HepG2 (cell line): ENCODE results near the gene VWA7. TPM values are rescaled to one million over a fixed set of nuclear protein-coding genes. Genes with fewer than 3 reads are reported as not detected.

Experiments
- ATF7 ChIP-seq, 2 experiments: fragments of 450-650 bp in 1 of 2; sonication (generic) in 1 of 2; formaldehyde crosslinking in 1 of 2; IDR thresholded peaks; 2 replicates each; pipeline versions ENCODE4 v1.4.0 to v1.6.1; 2016 to 2020; ENCODE audit warnings: antibody characterized with exemption in 1 of 2, mild to moderate bottlenecking in 1 of 2, missing genetic modification reagents in 1 of 2
- ETV6 ChIP-seq: sonication (generic); formaldehyde crosslinking; conservative IDR thresholded peaks from 2 replicates; pipeline ENCODE4 v1.4.0; 2020; ENCODE audit warnings: missing genetic modification reagents
- HOXA3 ChIP-seq: sonication (generic); formaldehyde crosslinking; IDR thresholded peaks from 2 replicates; pipeline ENCODE4 v1.5.0; 2020; ENCODE audit warnings: missing genetic modification reagents
- ISL2 ChIP-seq: sonication (generic); formaldehyde crosslinking; IDR thresholded peaks from 2 replicates; pipeline ENCODE4 v1.5.0; 2020; ENCODE audit warnings: missing genetic modification reagents
- PHF20 ChIP-seq: sonication (generic); formaldehyde crosslinking; IDR thresholded peaks from 2 replicates; pipeline ENCODE4 v1.5.0; 2020; ENCODE audit warnings: mild to moderate bottlenecking, missing genetic modification reagents
- RAD51 ChIP-seq: fragments of 450-650 bp; IDR thresholded peaks from 2 replicates; pipeline ENCODE4 v1.6.1; 2016; ENCODE audit warnings: borderline replicate concordance
- SMAD9 ChIP-seq: sonication (generic); formaldehyde crosslinking; IDR thresholded peaks from 2 replicates; pipeline ENCODE4 v1.5.1; 2020; ENCODE audit warnings: mild to moderate bottlenecking, missing genetic modification reagents
- SRSF9 ChIP-seq: fragments of 200-400 bp; formaldehyde crosslinking; IDR thresholded peaks from 2 replicates; pipeline ENCODE4 v1.6.1; 2018; ENCODE audit warnings: borderline replicate concordance, mild to moderate bottlenecking, low read depth, low read length; ENCODE audit not compliant: insufficient read depth, poor library complexity, severe bottlenecking
- THAP11 ChIP-seq: IDR thresholded peaks from 2 replicates; pipeline ENCODE4 v1.6.1; 2016; ENCODE audit warnings: missing biosample characterization, missing genetic modification reagents
- ZNF24 ChIP-seq: fragments of 450-650 bp; IDR thresholded peaks from 2 replicates; pipeline ENCODE4 v1.6.1; 2017; ENCODE audit warnings: antibody characterized with exemption, mild to moderate bottlenecking
- ZNF781 ChIP-seq: sonication (generic); formaldehyde crosslinking; IDR thresholded peaks from 2 replicates; pipeline ENCODE4 v1.5.1; 2020; ENCODE audit warnings: borderline replicate concordance, mild to moderate bottlenecking, missing genetic modification reagents; ENCODE audit errors: not compliant biosample characterization
- polyA plus RNA-seq, 8 experiments: library from polyadenylated mRNA; depleted of rRNA in 3 of 8; stranded (reverse) in 7 of 8; unstranded in 1 of 8; fragments of >200 nt; fragmentation: Illumina TruSeq in 4 of 8; extraction: Trizol in 4 of 8; gene quantifications; 2 replicates each; pipeline versions ENCODE4 v1.2.1 to v1.2.3, GENCODE V29; 2011 to 2016; ENCODE audit warnings: low read depth in 4 of 8, missing spikeins in 1 of 8, mixed read lengths in 1 of 8; ENCODE audit not compliant: insufficient read depth in 1 of 8
- total RNA-seq, 5 experiments: library from RNA; depleted of rRNA; stranded (reverse); fragments of >200 nt; fragmentation: Illumina TruSeq; extraction: Trizol; gene quantifications; 2 replicates each; pipeline ENCODE4 v1.2.3, GENCODE V29; 2016; ENCODE audit warnings: low read depth in 1 of 5
- TF ChIP-seq, protein P1 (sequence below): IDR thresholded peaks from 2 replicates; pipeline ENCODE4 v1.4.0; 2020; ENCODE audit warnings: mild to moderate bottlenecking, missing genetic modification reagents
- TF ChIP-seq, protein P2 (sequence below): sonication (generic); formaldehyde crosslinking; IDR thresholded peaks from 2 replicates; pipeline ENCODE4 v1.5.1; 2020; ENCODE audit warnings: missing genetic modification reagents, mild to moderate bottlenecking, borderline replicate concordance
- TF ChIP-seq, protein P3 (sequence below): sonication (generic); formaldehyde crosslinking; IDR thresholded peaks from 2 replicates; pipeline ENCODE4 v1.4.0; 2020; ENCODE audit warnings: missing genetic modification reagents, borderline replicate concordance
- TF ChIP-seq, protein P4 (sequence below): sonication (generic); formaldehyde crosslinking; IDR thresholded peaks from 2 replicates; pipeline ENCODE4 v1.4.0; 2020; ENCODE audit warnings: mild to moderate bottlenecking, missing genetic modification reagents
- TF ChIP-seq, protein P5 (sequence below): sonication (generic); formaldehyde crosslinking; IDR thresholded peaks from 2 replicates; pipeline ENCODE4 v1.4.0; 2020; ENCODE audit warnings: missing genetic modification reagents, mild to moderate bottlenecking, borderline replicate concordance
- TF ChIP-seq, protein P6 (sequence below): sonication (generic); formaldehyde crosslinking; IDR thresholded peaks from 2 replicates; pipeline ENCODE4 v1.4.0; 2020; ENCODE audit warnings: low read depth, mild to moderate bottlenecking, missing genetic modification reagents

The VWA7 gene
- total and polyA plus RNA-seq, 2 of the 13 experiments (the other 11 are each of a cell fraction or from before 2014, with no cell fraction given), result 0.86 to 3.3 TPM

DNA sequence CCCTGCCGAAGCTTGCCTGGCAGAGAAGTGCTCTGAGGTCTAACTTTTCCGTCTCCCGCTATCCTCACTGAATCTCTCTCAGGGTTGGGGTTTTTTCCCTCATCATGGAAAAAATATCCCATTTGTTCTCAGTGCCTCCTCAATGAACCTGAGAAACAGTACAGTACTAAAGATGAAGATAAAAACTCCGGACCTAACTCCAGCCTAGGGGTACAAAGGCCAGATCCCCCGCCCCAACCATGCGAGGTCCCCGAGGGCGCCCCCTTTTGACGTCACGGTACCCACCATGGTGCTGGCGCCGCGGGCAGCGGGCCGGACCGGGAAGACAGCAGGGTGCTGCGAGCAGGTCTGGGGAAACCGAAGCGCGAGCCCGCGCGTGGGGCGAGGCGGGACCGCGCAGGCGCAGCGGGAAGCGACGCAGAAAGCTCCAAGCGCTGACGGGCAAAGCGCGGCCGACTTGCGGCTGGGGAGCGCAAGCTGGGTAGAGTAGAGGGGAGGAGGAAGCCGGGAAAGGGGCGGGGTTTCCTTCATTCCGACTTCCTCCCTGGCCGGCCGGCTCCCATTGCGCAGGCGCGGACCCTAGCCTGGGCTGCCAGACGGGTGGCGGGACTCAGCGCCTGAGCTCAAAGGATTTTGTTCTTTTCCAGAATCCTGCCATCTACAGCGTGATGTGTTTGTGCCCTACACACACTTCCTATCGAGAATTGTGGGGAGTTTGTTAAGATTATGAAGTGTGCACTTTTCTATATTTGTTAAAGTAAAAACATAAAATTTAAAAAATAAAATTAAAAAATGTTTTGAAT lies 29.5 kb upstream of the VWA7 start, which contains the start of gene LSM2 (continued):
- TF ChIP-seq, protein P1, sequence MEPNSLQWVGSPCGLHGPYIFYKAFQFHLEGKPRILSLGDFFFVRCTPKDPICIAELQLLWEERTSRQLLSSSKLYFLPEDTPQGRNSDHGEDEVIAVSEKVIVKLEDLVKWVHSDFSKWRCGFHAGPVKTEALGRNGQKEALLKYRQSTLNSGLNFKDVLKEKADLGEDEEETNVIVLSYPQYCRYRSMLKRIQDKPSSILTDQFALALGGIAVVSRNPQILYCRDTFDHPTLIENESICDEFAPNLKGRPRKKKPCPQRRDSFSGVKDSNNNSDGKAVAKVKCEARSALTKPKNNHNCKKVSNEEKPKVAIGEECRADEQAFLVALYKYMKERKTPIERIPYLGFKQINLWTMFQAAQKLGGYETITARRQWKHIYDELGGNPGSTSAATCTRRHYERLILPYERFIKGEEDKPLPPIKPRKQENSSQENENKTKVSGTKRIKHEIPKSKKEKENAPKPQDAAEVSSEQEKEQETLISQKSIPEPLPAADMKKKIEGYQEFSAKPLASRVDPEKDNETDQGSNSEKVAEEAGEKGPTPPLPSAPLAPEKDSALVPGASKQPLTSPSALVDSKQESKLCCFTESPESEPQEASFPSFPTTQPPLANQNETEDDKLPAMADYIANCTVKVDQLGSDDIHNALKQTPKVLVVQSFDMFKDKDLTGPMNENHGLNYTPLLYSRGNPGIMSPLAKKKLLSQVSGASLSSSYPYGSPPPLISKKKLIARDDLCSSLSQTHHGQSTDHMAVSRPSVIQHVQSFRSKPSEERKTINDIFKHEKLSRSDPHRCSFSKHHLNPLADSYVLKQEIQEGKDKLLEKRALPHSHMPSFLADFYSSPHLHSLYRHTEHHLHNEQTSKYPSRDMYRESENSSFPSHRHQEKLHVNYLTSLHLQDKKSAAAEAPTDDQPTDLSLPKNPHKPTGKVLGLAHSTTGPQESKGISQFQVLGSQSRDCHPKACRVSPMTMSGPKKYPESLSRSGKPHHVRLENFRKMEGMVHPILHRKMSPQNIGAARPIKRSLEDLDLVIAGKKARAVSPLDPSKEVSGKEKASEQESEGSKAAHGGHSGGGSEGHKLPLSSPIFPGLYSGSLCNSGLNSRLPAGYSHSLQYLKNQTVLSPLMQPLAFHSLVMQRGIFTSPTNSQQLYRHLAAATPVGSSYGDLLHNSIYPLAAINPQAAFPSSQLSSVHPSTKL (CRISPR knock-in tag), result peak; percentile 79; the same call in 1 of the 2 replicates
- TF ChIP-seq RAD51, result no peak
- peak; percentile 70; the same call in 1 of the 2 replicates for TF ChIP-seq SMAD9
- no peak for TF ChIP-seq SRSF9
- TF ChIP-seq, protein P2, sequence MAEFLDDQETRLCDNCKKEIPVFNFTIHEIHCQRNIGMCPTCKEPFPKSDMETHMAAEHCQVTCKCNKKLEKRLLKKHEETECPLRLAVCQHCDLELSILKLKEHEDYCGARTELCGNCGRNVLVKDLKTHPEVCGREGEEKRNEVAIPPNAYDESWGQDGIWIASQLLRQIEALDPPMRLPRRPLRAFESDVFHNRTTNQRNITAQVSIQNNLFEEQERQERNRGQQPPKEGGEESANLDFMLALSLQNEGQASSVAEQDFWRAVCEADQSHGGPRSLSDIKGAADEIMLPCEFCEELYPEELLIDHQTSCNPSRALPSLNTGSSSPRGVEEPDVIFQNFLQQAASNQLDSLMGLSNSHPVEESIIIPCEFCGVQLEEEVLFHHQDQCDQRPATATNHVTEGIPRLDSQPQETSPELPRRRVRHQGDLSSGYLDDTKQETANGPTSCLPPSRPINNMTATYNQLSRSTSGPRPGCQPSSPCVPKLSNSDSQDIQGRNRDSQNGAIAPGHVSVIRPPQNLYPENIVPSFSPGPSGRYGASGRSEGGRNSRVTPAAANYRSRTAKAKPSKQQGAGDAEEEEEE (CRISPR knock-in tag), result no peak
- TF ChIP-seq, protein P3, sequence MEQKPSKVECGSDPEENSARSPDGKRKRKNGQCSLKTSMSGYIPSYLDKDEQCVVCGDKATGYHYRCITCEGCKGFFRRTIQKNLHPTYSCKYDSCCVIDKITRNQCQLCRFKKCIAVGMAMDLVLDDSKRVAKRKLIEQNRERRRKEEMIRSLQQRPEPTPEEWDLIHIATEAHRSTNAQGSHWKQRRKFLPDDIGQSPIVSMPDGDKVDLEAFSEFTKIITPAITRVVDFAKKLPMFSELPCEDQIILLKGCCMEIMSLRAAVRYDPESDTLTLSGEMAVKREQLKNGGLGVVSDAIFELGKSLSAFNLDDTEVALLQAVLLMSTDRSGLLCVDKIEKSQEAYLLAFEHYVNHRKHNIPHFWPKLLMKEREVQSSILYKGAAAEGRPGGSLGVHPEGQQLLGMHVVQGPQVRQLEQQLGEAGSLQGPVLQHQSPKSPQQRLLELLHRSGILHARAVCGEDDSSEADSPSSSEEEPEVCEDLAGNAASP (CRISPR knock-in tag), result peak; percentile 71; the same call in 1 of the 2 replicates
- no peak for TF ChIP-seq ATF7 (IDR thresholded peaks at IDR 0.05)
- TF ChIP-seq ATF7 (CRISPR knock-in tag; IDR thresholded peaks at IDR 0.05), result peak; percentile 83
- TF ChIP-seq ZNF781 (CRISPR knock-in tag), result peak; percentile 78
- TF ChIP-seq HOXA3 (CRISPR knock-in tag), result peak; percentile 98
- peak; percentile 33; the same call in 1 of the 2 replicates for TF ChIP-seq ZNF24
- TF ChIP-seq ETV6 (CRISPR knock-in tag), result peak; percentile 66; the same call in 1 of the 2 replicates
- peak; percentile 90 for TF ChIP-seq THAP11
- TF ChIP-seq, protein P4, sequence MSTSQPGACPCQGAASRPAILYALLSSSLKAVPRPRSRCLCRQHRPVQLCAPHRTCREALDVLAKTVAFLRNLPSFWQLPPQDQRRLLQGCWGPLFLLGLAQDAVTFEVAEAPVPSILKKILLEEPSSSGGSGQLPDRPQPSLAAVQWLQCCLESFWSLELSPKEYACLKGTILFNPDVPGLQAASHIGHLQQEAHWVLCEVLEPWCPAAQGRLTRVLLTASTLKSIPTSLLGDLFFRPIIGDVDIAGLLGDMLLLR (CRISPR knock-in tag), result peak; percentile 86
- TF ChIP-seq, protein P5, sequence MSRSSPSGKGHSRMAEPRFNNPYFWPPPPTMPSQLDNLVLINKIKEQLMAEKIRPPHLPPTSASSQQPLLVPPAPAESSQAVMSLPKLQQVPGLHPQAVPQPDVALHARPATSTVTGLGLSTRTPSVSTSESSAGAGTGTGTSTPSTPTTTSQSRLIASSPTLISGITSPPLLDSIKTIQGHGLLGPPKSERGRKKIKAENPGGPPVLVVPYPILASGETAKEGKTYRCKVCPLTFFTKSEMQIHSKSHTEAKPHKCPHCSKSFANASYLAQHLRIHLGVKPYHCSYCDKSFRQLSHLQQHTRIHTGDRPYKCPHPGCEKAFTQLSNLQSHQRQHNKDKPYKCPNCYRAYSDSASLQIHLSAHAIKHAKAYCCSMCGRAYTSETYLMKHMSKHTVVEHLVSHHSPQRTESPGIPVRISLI (CRISPR knock-in tag), result peak; percentile 70; the same call in 1 of the 2 replicates
- peak; percentile 95 for TF ChIP-seq PHF20
- TF ChIP-seq ISL2 (CRISPR knock-in tag), result peak; percentile 61; the same call in 1 of the 2 replicates
- TF ChIP-seq, protein P6, sequence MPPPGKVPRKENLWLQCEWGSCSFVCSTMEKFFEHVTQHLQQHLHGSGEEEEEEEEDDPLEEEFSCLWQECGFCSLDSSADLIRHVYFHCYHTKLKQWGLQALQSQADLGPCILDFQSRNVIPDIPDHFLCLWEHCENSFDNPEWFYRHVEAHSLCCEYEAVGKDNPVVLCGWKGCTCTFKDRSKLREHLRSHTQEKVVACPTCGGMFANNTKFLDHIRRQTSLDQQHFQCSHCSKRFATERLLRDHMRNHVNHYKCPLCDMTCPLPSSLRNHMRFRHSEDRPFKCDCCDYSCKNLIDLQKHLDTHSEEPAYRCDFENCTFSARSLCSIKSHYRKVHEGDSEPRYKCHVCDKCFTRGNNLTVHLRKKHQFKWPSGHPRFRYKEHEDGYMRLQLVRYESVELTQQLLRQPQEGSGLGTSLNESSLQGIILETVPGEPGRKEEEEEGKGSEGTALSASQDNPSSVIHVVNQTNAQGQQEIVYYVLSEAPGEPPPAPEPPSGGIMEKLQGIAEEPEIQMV, result peak; percentile 99
